Measurements from ENCODE around the gene CASKIN1.

Gene CASKIN1

DNA sequence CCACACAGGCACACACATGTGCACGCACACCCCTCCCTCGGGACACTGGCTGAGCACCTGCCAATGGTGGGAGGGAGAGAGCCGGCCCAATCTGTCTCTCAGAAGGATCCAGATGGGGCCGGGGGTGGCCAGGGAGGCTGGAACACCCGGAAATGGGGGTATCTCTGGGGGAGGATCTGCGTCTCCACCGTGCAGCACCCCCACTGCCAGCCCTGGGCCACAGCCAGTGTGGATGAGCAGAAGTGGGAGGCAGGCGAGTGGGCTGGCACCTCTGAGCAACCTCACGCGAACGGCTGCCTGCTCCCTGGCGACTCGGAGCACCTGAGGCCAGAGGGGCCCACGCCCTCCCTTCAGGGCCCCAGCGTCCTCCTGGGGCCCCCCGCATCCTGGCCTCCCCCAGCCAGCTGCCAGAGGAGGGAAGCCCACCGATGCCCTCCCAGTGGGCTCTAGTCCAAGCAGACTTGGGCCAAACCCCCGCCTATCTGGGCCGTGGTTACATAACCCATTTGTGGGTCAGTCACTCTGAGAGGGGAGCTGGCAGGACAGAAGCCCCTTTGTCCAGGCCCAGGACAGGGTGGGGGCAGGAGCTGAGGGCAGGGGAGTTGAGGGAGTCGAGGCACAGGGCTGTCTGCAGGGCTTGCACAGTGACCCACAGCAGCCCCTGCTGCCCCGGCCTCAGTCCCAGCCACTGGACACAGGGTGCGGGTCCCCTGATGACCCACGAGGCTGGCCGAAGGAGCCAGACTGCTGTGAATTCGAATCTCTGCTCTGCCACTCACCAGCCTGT lies 5.6 kb downstream of the CASKIN1 start:
- no peak overlapping the region for H3K4me3 ChIP-seq (ENCODE audit: low read depth, low read length)
- TF ChIP-seq, protein P1, sequence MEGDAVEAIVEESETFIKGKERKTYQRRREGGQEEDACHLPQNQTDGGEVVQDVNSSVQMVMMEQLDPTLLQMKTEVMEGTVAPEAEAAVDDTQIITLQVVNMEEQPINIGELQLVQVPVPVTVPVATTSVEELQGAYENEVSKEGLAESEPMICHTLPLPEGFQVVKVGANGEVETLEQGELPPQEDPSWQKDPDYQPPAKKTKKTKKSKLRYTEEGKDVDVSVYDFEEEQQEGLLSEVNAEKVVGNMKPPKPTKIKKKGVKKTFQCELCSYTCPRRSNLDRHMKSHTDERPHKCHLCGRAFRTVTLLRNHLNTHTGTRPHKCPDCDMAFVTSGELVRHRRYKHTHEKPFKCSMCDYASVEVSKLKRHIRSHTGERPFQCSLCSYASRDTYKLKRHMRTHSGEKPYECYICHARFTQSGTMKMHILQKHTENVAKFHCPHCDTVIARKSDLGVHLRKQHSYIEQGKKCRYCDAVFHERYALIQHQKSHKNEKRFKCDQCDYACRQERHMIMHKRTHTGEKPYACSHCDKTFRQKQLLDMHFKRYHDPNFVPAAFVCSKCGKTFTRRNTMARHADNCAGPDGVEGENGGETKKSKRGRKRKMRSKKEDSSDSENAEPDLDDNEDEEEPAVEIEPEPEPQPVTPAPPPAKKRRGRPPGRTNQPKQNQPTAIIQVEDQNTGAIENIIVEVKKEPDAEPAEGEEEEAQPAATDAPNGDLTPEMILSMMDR (conservative IDR thresholded peaks at IDR 0.05; ENCODE audit: low read depth, low read length), result no peak
- no peak for DNase-seq (ENCODE audit: low read depth)

DNA sequence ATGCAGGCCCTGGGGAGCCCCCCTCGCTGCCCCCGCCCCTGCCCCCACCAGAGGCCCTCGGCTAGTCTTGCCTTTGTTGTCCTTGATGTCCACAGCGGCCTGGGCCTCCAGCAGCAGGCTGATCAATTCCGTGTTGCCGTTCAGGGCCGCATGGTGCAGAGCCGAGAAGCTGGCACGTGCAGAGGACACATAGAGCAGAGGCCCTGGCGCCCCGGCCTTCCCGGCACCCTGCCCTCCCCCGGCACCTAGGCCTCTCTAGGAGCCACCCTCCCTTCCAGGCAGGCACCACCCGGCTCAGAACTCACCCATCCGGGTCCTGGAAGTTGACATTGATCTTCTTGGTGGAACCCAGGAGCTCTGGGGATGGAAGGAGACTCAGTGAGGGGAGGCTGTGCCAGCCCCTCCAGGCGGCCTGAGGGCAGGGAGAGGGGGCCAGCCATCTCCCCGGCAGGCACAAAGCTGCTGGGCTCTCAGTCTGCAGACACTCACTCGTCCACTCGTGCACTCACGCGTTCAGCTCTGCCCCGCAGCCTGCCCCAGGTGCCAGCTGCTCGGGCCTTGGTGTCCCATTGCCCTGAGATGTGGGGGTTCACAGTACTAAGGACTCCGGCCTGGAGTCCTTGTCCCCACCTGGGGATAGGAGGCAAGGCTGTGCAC lies 6.3 kb downstream of the CASKIN1 start:
- no peak overlapping the region for H3K4me3 ChIP-seq (ENCODE audit: low read depth, low read length)
- TF ChIP-seq, protein P1 (conservative IDR thresholded peaks at IDR 0.05; ENCODE audit: low read depth, low read length), result no peak
- no peak for DNase-seq (ENCODE audit: low read depth)

DNA sequence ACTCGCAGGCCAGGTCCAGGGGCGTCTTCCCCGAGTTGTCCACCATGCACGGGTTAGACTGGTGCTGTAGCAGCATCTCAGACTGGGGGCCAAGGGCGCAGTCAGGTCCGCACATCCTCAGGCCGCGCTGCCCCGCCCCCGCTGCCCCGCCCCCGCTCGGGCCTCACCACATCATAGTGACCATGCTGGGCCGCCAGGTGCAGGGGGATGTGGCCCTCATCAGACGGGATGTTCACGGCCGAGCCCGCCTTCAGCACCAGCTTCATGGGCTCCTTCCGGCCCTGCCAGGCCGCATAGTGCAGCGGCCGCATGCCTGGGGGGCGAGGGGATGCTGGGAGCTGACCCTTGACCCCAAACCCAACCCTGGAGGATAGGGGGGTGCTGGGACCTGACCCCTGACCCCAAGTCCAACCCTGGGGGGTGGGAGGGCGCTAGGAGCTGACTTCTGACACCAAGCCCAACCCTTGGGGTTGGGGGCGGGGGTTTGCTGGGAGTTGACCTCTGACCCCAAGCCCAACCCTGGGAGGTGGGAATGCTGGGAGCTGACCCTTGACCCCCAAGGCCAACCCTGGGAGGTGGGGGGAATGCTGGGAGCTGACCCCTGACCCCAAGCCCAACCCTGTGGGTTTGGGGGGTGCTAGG lies 7.0 kb downstream of the CASKIN1 start:
- no peak overlapping the region for H3K4me3 ChIP-seq (ENCODE audit: low read depth, low read length)
- no peak for DNase-seq (ENCODE audit: low read depth)
- TF ChIP-seq, protein P1 (conservative IDR thresholded peaks at IDR 0.05; ENCODE audit: low read depth, low read length), result no peak

DNA sequence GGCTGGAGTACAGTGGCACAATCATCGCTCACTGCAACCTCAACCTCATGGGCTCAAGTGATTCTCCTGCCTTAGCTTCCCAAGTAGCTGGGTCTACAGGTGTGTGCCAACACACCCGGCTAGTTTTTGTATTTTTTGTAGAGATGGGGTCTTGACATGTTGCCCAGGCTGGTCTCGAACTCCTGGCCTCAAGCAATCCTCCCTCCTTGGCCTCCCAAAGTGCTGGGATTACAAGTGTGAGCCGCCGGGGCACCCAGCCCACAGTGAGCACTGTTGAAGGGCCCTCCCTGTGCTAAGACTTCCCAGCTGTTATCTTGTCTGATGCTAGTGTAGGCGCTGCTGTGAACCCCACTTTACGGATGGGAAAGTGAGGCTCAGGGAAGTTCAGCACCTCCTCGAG lies 8.0 kb downstream of the CASKIN1 start:
- no peak overlapping the region for H3K4me3 ChIP-seq (ENCODE audit: low read depth, low read length)
- TF ChIP-seq, protein P1 (conservative IDR thresholded peaks at IDR 0.05; ENCODE audit: low read depth, low read length), result no peak
- DNase-seq (ENCODE audit: low read depth), result no peak

DNA sequence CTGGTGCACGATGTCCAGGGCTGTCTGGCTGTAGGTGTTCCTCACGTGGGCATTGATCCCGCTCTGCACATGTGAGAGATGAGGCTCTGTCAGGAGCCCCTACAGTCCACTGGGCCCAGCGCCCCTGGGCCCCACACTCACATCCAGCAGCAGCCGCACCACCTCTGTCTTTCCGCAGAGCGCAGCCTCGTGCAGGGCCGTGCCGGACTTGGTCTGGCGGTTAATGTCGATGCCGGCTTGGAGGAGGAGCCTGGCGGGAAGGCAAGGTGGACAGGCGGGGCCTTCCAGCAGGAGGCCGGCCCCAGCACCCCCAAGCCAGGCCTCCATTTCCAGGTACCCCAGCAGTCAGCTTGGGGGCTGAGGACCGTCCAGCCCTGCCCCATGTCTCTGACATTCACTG lies 9.2 kb downstream of the CASKIN1 start:
- TF ChIP-seq, protein P1 (conservative IDR thresholded peaks at IDR 0.05; ENCODE audit: low read depth, low read length), result no peak
- DNase-seq (ENCODE audit: low read depth), result no peak
- no peak overlapping the region for H3K4me3 ChIP-seq (ENCODE audit: low read depth, low read length)

DNA sequence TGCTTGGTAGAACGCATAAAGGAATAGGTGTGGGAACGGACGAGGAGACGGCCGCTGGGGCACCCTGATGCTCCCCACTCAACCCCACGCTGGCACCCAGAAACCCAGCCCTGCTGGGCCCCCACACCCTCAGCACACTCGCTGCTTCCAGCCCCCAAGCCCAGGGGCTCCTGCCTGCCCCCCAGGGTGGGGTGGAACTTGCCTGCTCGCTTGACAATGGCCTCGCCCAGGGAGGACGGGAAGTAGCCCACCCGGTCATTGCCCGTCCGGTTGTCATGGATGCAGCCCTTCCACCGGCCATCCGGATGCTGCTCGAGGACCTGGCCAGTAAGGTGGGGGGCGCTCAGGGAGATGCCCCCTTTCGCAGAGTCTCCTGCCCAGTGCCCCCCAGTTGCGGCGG lies 9.9 kb downstream of the CASKIN1 start:
- TF ChIP-seq, protein P1 (conservative IDR thresholded peaks at IDR 0.05; ENCODE audit: low read depth, low read length), result no peak
- no peak overlapping the region for H3K4me3 ChIP-seq (ENCODE audit: low read depth, low read length)
- no peak for DNase-seq (ENCODE audit: low read depth)

Data from choroid plexus epithelial cell (primary cell).